PFSK-1 (cell line): ENCODE results near the gene RNPEP.

Experiments
- FOXP2 ChIP-seq: optimal IDR thresholded peaks from 2 replicates; pipeline ENCODE3; 2011; ENCODE audit warnings: borderline replicate concordance, control low read depth, inconsistent platforms; ENCODE audit not compliant: insufficient read depth; ENCODE audit errors: extremely low read length, extremely low read depth
- POLR2AphosphoS5 ChIP-seq: IDR thresholded peaks from 2 replicates; pipeline ENCODE4 v1.6.1; 2012; ENCODE audit warnings: low read depth, mild to moderate bottlenecking, control low read depth, low read length, moderate library complexity
- REST ChIP-seq, 2 experiments: IDR thresholded peaks; 2 replicates each; pipeline versions ENCODE4 v1.6.1 to v1.8.0; 2011 to 2012; ENCODE audit warnings: low read depth in 2 of 2, low read length in 2 of 2, control low read depth in 1 of 2, inconsistent platforms in 1 of 2, mild to moderate bottlenecking in 1 of 2, moderate library complexity in 1 of 2; ENCODE audit not compliant: insufficient read depth in 1 of 2
- SIN3A ChIP-seq: IDR thresholded peaks from 2 replicates; pipeline ENCODE4 v1.6.1; 2012; ENCODE audit warnings: mild to moderate bottlenecking, low read length, moderate library complexity, borderline replicate concordance; ENCODE audit not compliant: insufficient read depth
- TAF1 ChIP-seq: IDR thresholded peaks from 2 replicates; pipeline ENCODE4 v1.6.1; 2012; ENCODE audit warnings: low read length, control low read depth, borderline replicate concordance; ENCODE audit not compliant: insufficient read depth

RNPEP gene

DNA sequence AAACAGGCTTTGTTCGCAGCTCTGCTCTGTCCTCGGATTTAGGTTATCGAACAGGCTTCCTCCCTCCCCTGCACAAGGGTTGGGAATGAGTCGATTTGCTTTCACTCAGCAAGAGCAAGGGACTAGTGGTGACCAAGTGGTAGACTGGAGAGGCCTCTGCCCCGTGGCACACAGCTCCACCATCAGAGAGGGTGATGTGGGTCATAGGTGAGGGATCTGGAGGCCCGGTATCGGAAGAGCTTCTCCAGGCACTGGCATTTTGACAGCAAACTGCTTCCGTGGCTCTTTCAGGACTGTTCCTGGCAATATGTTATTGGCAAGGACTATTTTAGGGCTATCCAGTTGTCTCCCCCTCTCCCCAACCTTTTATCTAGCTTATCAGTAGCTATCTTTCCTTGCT is 24.9 kb downstream of the RNPEP start:
- TF ChIP-seq REST (IDR thresholded peaks at IDR 0.05; ENCODE audit: insufficient read depth in 1 of 2, low read depth in 2 of 2, low read length in 2 of 2) = no peak
- no peak for TF ChIP-seq FOXP2
- TF ChIP-seq TAF1 = no peak

DNA sequence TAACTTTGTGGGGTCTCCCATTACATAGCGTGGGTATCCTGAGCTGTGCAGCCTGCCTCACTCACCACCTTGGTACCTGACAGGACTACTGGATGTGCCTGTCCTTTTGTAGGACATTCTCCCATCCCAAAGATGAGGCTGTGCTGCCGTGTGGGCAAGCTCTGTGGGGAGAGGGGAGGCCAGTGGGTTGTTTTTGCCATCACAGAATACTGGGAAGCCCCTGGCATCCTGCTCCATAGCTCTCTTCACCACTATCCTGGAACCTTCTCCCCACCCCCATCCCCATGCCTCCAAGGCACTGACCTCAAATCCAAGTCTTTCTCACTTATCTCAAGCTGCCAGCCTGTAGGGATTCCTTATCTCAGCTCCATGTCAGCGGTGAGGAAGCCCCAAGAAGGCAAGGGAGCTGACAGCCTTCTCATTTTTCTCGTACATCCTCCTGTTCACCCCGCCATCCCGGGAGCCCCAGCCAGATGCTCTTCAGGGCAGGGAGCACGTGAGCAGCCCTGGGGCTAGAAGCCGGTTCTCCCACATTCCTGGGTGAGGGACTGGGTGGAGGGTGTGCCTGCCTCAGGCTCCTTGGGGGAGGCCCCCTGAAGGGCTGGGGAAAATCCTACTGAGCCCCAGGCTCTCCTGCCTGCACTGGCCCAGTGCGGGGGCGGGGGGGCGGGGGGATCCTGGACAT is 25.5 kb downstream of the RNPEP start:
- TF ChIP-seq SIN3A (no peak), FOXP2 (no peak), REST (IDR thresholded peaks at IDR 0.05; ENCODE audit: insufficient read depth in 1 of 2, low read depth in 2 of 2, low read length in 2 of 2) (no peak), POLR2AphosphoS5 (no peak), TAF1 (no peak)

DNA sequence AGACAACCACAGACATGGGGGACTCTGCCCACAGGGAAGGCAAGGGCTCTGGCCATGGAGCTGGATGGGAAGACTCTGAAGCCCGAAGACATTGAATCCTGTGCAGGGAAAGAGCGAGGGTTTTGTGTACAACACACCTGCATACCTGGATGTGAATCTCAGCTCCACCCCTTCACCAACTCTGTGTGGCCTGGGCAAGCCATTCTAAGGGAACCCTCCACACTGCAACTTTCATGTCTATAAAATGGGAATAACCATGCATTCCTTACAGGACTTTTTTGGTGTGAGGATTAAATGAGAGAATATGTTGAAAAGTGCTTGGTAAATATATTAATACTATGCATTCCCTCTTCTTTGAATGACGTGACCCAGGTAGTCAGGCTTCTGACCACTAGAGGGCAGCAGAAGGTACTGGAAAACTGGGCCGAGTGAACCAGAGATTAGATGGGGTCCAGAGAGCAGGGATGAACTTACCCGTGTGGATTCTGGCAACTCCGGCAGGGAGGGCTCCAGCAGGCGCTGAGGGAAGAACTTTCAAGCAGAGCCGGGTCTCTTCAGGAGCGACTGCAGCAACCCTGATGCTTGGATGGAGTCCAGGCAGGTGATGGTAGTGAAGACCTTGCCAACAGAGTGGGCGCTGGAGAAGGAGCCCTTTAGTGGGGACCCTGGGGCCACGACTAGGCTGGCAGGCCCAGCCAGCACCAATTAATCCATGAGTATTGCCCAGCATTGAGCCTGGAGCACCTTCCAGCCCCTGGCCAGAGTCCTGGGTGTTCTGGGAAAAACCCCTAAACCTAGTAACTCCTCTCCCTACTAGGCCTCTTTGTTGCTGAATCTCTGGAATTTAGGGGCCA is 27.1 kb downstream of the RNPEP start:
- TF ChIP-seq POLR2AphosphoS5 (no peak), SIN3A (no peak), FOXP2 (no peak), REST (IDR thresholded peaks at IDR 0.05; ENCODE audit: insufficient read depth in 1 of 2, low read depth in 2 of 2, low read length in 2 of 2) (no peak), TAF1 (no peak)

DNA sequence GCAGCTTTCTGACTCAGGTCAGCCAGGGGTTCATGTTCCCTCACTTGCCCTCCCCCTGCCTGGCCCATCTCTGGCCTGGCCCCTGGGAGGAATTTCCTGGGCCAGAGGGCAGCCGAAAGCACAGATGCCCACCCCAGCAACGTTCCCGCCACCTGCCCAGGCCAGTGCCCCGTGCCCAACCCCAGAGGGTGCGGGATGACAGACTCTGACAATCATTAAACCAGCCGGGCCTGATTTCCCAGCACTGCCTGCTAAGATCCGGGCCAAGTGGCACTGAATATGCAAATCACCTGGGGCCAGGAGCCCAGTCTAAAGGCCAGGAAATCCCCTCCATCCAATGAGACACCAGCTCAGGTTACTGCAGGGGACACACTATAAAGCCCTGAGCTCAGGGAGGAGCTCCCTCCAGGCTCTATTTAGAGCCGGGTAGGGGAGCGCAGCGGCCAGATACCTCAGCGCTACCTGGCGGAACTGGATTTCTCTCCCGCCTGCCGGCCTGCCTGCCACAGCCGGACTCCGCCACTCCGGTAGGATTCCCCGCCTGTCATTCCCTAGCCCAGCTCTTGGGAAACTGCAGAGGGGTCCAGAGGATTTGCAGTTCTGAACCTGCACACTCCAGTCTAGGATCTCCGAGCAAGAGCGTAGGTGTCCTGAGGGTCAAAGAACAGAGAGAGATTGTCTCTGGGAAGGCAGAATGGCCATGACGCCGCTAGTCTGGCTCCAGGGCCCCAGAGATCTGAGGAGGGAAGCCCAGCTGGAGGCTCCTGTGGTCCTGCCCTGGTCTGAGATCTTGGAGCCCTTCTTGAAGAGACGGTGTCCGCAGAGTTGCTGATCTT is 27.9 kb downstream of the RNPEP start, which contains the start of gene ELF3:
Gene ELF3 (plus strand): TSS at position 408 of the 836 bp plus-strand sequence. CDS start 550 bp downstream, outside the sequence.
- no peak for TF ChIP-seq TAF1
- TF ChIP-seq REST (IDR thresholded peaks at IDR 0.05; ENCODE audit: insufficient read depth in 1 of 2, low read depth in 2 of 2, low read length in 2 of 2) = no peak
- TF ChIP-seq SIN3A = no peak
- no peak for TF ChIP-seq POLR2AphosphoS5
- TF ChIP-seq FOXP2 = no peak
